Fibroblast of pulmonary artery (primary cell): ENCODE results near the gene PRDX2.

Experiments used
- DNase-seq: peaks from one replicate; pipeline ENCODE4 v3.0.0-alpha.2; 2010; ENCODE audit warnings: low read depth
- H3K4me3 ChIP-seq: replicated peaks from 2 replicates; pipeline ENCODE4 v1.5.1; 2011; ENCODE audit warnings: low read depth, mild to moderate bottlenecking, control low read depth, low read length, moderate library complexity
- CTCF ChIP-seq: IDR thresholded peaks from 2 replicates; pipeline ENCODE4 v1.5.1; 2011; ENCODE audit warnings: mild to moderate bottlenecking, control low read depth, low read length, inconsistent platforms; ENCODE audit errors: missing control alignments

PRDX2 gene

DNA sequence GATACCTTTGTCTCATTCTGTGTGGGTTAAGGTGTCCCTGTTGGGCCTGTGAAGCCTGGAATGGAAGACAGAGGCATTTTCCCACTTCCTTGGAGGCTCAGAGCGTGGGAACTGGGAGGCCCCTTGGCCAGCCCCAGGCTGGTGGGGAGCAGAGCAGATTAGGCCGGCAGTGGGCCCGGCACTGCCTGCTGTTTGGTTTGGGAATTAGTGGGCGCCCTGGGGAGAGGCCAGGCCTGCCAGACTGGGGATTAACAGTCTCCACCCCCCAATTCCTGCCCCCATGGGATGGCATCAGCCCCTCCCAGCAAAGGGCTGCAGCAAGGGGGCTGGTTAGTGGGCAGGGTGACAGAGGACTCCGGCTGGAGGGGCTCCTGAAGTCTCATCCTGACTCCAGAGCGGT, 53.1 kb downstream of the PRDX2 start:
- no peak overlapping the region for H3K4me3 ChIP-seq
- no peak for TF ChIP-seq CTCF
- DNase-seq: no peak
